HepG2 (cell line): Measurements from ENCODE around the gene UNC13D. TPM values are rescaled to one million over a fixed set of nuclear protein-coding genes. Genes with fewer than 3 reads are reported as not detected.

ENCODE experiments used
- FOXK1 ChIP-seq: sonication (generic); formaldehyde crosslinking; IDR thresholded peaks from 2 replicates; pipeline ENCODE4 v1.4.0; 2020; ENCODE audit warnings: low read depth, missing genetic modification reagents, borderline replicate concordance
- YEATS4 ChIP-seq: sonication (generic); formaldehyde crosslinking; IDR thresholded peaks from 2 replicates; pipeline ENCODE4 v1.4.0; 2020; ENCODE audit warnings: missing genetic modification reagents, borderline replicate concordance
- ZNF138 ChIP-seq: sonication (generic); formaldehyde crosslinking; IDR thresholded peaks from 2 replicates; pipeline ENCODE4 v1.5.0; 2020; ENCODE audit warnings: mild to moderate bottlenecking, low read depth, missing genetic modification reagents
- ZNF264 ChIP-seq: sonication (generic); formaldehyde crosslinking; IDR thresholded peaks from 2 replicates; pipeline ENCODE4 v1.4.0; 2020; ENCODE audit warnings: missing genetic modification reagents
- ZNF333 ChIP-seq: sonication (generic); formaldehyde crosslinking; IDR thresholded peaks from 2 replicates; pipeline ENCODE4 v1.4.0; 2020; ENCODE audit warnings: mild to moderate bottlenecking, missing genetic modification reagents, borderline replicate concordance
- polyA plus RNA-seq, 8 experiments: library from polyadenylated mRNA; depleted of rRNA in 3 of 8; stranded (reverse) in 7 of 8; unstranded in 1 of 8; fragments of >200 nt; fragmentation: Illumina TruSeq in 4 of 8; extraction: Trizol in 4 of 8; gene quantifications; 2 replicates each; pipeline versions ENCODE4 v1.2.1 to v1.2.3, GENCODE V29; 2011 to 2016; ENCODE audit warnings: low read depth in 4 of 8, missing spikeins in 1 of 8, mixed read lengths in 1 of 8; ENCODE audit not compliant: insufficient read depth in 1 of 8
- total RNA-seq, 5 experiments: library from RNA; depleted of rRNA; stranded (reverse); fragments of >200 nt; fragmentation: Illumina TruSeq; extraction: Trizol; gene quantifications; 2 replicates each; pipeline ENCODE4 v1.2.3, GENCODE V29; 2016; ENCODE audit warnings: low read depth in 1 of 5
- TF ChIP-seq, protein P1 (sequence below): sonication (generic); formaldehyde crosslinking; IDR thresholded peaks from 2 replicates; pipeline ENCODE4 v1.8.0; 2022; ENCODE audit warnings: missing genetic modification reagents, mild to moderate bottlenecking, inconsistent platforms, borderline replicate concordance
- TF ChIP-seq, protein P2 (sequence below): sonication (generic); formaldehyde crosslinking; IDR thresholded peaks from 2 replicates; pipeline ENCODE4 v1.5.0; 2020; ENCODE audit warnings: missing genetic modification reagents
- TF ChIP-seq, protein P3 (sequence below): sonication (generic); formaldehyde crosslinking; IDR thresholded peaks from 2 replicates; pipeline ENCODE4 v1.4.0; 2020; ENCODE audit warnings: missing genetic modification reagents
- TF ChIP-seq, protein P4 (sequence below): sonication (generic); formaldehyde crosslinking; IDR thresholded peaks from 2 replicates; pipeline ENCODE4 v1.9.0; 2022; ENCODE audit warnings: missing genetic modification reagents, mild to moderate bottlenecking, borderline replicate concordance
- TF ChIP-seq, protein P5 (sequence below): sonication (generic); formaldehyde crosslinking; IDR thresholded peaks from 2 replicates; pipeline ENCODE4 v1.4.0; 2020; ENCODE audit warnings: missing genetic modification reagents, borderline replicate concordance
- TF ChIP-seq, protein P6 (sequence below): IDR thresholded peaks from 2 replicates; pipeline ENCODE4 v1.6.1; 2016; ENCODE audit warnings: low read depth

Gene UNC13D
- total and polyA plus RNA-seq, 2 of the 13 experiments (the other 11 are each of a cell fraction or from before 2014, with no cell fraction given) = 29.7 to 42.7 TPM

DNA sequence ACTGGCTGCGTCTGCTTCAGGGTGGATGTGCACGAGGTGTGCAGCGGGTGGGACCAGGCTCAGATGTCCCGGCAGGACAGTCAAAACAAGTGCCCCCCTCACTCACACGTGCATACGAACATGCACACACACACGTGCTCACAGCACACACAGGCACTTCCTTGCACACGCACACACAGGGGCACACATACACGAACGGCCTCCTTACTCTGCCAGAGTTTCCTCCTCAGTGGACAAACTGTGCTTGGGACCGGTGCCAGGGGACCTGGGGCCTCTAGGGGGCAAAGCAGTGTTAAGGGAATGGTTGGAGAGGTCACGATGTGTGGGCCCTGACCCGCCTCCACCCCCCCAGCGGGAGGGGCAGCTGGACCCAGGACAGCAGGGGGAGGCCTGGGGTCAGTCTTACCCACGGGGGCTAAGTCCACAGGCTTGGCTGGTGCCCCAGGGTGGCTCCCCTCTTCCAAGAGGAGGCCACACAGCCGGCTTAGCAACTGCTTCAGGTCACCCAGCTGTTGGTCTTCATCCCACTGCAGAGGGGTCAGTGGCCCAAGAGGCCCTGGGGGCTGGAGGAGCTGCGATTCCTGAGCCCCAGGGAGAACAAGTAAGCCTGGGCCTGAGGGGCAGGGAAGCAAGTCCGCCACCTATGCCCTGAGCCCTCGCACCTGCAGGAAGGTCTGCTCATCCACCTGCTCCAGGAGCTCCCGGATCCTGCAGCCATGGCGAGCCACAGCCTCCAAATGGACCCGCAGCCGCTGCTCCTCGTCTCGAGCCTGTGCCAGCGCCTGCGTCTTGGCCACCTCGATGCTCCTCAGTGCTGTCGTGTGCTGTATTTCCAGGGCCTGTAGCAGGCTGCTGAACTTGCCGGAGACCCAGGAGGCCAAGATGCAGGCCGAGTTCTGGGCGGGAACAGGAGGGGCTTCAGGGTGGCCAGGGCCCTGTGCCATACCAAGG lies 47.7 kb upstream of the UNC13D start (continued):
- TF ChIP-seq, protein P1, sequence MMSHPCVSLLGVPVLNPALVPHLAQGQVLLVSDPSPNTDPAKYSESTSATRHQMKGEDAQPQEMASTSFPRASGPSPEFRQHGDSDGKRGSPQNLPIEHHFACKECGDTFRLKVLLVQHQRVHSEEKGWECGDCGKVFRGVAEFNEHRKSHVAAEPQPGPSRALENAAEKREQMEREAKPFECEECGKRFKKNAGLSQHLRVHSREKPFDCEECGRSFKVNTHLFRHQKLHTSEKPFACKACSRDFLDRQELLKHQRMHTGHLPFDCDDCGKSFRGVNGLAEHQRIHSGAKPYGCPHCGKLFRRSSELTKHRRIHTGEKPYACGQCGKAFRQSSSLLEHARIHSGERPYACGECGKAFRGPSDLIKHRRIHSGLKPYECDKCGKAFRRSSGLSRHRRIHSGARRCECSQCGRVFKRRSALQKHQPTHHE = peak; percentile 58; the same call in 1 of the 2 replicates
- TF ChIP-seq, protein P2, sequence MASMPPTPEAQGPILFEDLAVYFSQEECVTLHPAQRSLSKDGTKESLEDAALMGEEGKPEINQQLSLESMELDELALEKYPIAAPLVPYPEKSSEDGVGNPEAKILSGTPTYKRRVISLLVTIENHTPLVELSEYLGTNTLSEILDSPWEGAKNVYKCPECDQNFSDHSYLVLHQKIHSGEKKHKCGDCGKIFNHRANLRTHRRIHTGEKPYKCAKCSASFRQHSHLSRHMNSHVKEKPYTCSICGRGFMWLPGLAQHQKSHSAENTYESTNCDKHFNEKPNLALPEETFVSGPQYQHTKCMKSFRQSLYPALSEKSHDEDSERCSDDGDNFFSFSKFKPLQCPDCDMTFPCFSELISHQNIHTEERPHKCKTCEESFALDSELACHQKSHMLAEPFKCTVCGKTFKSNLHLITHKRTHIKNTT (CRISPR knock-in tag) = no peak
- TF ChIP-seq FOXK1 (CRISPR knock-in tag) (peak; percentile 27; the same call in 1 of the 2 replicates), ZNF138 (CRISPR knock-in tag) (0 out of 2 replicates have a peak, but pooled peaks have one; percentile 33), ZNF264 (CRISPR knock-in tag) (peak; percentile 81; the same call in 1 of the 2 replicates), ZNF333 (CRISPR knock-in tag) (no peak; the same call in 1 of the 2 replicates), YEATS4 (CRISPR knock-in tag) (peak; percentile 82)
- TF ChIP-seq, protein P3, sequence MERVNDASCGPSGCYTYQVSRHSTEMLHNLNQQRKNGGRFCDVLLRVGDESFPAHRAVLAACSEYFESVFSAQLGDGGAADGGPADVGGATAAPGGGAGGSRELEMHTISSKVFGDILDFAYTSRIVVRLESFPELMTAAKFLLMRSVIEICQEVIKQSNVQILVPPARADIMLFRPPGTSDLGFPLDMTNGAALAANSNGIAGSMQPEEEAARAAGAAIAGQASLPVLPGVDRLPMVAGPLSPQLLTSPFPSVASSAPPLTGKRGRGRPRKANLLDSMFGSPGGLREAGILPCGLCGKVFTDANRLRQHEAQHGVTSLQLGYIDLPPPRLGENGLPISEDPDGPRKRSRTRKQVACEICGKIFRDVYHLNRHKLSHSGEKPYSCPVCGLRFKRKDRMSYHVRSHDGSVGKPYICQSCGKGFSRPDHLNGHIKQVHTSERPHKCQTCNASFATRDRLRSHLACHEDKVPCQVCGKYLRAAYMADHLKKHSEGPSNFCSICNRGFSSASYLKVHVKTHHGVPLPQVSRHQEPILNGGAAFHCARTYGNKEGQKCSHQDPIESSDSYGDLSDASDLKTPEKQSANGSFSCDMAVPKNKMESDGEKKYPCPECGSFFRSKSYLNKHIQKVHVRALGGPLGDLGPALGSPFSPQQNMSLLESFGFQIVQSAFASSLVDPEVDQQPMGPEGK = peak; percentile 100
- TF ChIP-seq, protein P4, sequence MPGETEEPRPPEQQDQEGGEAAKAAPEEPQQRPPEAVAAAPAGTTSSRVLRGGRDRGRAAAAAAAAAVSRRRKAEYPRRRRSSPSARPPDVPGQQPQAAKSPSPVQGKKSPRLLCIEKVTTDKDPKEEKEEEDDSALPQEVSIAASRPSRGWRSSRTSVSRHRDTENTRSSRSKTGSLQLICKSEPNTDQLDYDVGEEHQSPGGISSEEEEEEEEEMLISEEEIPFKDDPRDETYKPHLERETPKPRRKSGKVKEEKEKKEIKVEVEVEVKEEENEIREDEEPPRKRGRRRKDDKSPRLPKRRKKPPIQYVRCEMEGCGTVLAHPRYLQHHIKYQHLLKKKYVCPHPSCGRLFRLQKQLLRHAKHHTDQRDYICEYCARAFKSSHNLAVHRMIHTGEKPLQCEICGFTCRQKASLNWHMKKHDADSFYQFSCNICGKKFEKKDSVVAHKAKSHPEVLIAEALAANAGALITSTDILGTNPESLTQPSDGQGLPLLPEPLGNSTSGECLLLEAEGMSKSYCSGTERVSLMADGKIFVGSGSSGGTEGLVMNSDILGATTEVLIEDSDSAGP (CRISPR knock-in tag) = peak; percentile 48; the same call in 1 of the 2 replicates
- TF ChIP-seq, protein P5, sequence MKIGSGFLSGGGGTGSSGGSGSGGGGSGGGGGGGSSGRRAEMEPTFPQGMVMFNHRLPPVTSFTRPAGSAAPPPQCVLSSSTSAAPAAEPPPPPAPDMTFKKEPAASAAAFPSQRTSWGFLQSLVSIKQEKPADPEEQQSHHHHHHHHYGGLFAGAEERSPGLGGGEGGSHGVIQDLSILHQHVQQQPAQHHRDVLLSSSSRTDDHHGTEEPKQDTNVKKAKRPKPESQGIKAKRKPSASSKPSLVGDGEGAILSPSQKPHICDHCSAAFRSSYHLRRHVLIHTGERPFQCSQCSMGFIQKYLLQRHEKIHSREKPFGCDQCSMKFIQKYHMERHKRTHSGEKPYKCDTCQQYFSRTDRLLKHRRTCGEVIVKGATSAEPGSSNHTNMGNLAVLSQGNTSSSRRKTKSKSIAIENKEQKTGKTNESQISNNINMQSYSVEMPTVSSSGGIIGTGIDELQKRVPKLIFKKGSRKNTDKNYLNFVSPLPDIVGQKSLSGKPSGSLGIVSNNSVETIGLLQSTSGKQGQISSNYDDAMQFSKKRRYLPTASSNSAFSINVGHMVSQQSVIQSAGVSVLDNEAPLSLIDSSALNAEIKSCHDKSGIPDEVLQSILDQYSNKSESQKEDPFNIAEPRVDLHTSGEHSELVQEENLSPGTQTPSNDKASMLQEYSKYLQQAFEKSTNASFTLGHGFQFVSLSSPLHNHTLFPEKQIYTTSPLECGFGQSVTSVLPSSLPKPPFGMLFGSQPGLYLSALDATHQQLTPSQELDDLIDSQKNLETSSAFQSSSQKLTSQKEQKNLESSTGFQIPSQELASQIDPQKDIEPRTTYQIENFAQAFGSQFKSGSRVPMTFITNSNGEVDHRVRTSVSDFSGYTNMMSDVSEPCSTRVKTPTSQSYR (CRISPR knock-in tag) = peak; percentile 72; the same call in 1 of the 2 replicates
- TF ChIP-seq, protein P6, sequence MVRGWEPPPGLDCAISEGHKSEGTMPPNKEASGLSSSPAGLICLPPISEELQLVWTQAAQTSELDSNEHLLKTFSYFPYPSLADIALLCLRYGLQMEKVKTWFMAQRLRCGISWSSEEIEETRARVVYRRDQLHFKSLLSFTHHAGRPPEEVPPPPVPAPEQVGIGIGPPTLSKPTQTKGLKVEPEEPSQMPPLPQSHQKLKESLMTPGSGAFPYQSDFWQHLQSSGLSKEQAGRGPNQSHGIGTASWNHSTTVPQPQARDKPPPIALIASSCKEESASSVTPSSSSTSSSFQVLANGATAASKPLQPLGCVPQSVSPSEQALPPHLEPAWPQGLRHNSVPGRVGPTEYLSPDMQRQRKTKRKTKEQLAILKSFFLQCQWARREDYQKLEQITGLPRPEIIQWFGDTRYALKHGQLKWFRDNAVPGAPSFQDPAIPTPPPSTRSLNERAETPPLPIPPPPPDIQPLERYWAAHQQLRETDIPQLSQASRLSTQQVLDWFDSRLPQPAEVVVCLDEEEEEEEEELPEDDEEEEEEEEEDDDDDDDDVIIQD (CRISPR knock-in tag) = peak; percentile 30; the same call in 1 of the 2 replicates
